Stimulated activated CD4-positive, alpha-beta T cell treated with anti-CD3 and anti-CD28 coated beads, Interleukin-1b, Interleukin-23, amount 100 ng/mL, for 24 hours (primary cell): ENCODE results near the gene ACBD3.

Source experiments
- DNase-seq, 4 experiments: peaks; one replicate each; pipeline ENCODE4 v3.0.0-alpha.2; 2020; ENCODE audit warnings: low read depth in 4 of 4, low spot score in 1 of 4

ACBD3 gene

GRCh38 chr1:226135059-226135651, 51.4 kb downstream of the ACBD3 start:
- no peak for DNase-seq

GRCh38 chr1:226134170-226135058, 52.1 kb downstream of the ACBD3 start:
- no peak for DNase-seq

DNA sequence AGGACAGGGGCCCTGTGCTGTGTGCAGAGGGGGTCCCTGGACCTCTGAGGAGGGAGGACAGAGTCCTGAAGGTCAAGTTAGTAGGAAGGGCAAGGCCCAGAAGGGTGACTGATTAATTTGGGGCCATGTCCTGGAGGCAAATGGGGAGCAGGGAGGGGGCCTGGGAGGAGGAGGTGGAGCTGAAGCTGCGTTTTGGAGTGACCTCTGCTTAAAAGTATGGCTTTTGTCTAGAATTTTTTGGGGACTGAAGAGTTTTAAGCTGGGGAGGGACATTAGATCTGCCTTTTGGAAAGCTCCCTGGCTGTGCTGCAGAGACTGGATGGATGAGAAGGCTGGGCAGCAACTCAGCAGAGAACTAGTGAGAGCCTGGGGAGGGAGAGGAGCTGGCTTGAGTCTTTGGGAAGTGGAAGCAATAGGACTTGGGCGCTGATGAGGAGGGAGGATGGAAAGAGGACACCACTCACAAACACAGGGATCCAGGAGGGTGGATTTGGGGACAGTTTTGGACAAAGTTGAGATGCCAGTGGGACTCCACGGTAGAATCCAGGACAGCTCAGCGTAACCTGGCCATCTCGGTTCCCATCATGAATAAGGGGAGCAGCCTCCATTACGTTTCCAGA, 52.9 kb downstream of the ACBD3 start:
- DNase-seq: no peak

DNA sequence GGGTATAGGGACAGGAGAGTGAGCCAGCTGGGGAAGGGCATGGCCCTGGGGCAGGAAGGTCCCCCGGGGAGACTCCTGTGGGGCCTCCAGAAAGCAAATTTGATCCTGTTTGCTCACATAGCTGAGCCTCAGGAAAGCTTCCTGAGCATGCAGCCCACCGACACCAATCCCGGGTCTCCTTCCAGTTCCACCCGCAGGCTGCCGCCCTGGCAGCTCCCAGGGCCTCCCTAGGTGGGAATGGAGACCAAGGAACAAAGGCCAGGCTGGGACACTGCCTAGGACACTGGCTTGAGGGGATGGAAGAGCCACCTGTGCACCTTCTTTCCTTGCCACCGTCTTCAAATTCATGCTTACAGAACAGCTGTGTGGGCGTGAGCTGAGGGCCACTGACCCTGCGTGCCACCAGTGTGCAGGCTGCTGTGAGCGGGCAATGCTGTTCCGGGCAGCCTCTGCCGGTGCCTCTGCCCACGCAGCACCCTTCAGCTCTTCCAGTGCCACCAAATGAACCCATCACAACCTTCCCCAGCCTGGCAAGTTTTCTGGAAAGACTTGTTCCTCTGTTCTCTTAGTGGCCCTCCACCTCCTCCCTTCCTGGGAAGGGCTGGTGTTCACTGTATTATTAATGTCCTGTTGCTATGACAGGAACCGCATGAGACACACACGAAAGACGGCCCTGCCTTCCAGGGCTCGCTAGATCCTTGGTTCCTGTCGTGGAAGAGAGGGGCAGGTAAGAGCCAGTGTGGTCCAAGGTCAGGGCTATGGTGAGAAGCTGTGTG, 53.6 kb downstream of the ACBD3 start:
- no peak for DNase-seq

- no peak for DNase-seq
These were observed 54.9 kb downstream of the ACBD3 start for GRCh38 chr1:226131639-226132038.

DNA sequence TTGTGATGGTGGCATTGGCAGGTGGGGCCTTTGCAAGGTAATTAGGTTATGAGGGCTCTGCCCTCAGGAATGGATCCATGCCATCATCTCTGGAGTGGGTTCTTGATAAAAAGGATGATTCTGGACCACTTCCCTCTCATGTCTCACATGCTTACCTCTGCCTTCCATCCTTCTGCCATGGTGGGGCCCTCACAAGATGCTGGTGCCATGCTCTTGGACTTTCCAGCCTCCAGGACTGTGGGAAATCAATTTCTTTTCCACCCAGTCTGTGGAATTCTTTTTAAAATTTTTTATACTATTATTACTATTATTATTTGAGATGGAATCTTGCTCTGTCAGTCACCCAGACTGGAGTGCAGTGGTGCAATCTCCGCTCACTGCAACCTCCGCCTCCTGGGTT, 57.3 kb downstream of the ACBD3 start:
- no peak for DNase-seq

- DNase-seq: no peak
These were observed 58.0 kb downstream of the ACBD3 start for GRCh38 chr1:226128487-226129075.

DNA sequence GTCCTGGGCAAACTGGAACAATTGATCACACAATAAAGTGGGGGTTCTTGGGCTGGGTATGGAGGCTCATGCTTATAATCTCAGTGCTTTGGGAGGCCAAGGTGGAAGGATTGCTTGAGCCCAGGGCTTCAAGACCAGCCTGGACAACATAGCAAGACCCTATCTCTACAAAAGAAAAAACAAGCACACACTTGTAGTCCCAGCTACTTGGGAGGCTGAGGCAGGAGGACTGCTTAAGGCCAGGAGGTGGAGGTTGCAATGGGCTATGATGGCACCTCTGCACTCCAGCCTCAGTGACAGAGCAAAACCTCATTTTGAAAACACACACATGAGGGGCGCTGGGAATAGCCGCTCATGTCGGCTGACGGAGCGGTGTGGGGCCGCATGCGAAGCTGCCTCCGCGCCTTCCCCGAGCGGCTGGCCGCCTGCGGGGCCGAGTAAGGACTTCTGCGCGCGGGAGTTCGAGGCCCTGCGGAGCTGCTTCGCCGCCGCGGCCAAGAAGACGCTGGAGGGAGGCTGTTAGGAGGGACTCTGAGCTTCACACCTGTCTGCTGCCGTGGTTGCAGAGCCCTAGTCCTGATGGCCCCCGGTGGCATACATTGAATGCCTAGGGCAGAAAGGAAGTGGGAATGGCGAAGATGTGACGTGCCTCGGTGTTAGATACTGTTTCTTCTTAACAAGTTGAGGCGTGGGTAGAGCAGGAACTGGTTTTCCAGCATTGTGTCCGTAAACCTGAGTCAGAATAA, 59.5 kb downstream of the ACBD3 start:
- DNase-seq: no peak

DNA sequence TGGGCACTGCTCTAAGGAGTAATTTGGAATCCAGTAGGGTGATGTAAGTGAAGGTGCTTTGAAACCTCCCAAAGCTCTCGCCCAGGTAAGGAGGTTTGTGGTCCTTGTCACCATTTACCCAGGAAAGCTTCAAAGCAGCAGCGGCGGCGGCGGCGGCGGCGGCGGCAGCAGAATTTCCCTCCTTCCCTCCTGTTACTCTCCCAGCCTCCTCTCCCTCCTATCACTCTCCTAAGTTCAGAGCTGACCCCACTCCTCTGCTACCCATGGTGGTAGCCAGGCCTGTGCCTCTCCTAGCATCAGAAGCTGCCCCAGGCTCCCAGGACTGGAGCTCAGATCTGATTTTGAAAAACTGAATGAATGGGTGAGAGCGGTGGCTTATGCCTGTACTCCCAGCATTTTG, 60.7 kb downstream of the ACBD3 start:
- DNase-seq: no peak

DNA sequence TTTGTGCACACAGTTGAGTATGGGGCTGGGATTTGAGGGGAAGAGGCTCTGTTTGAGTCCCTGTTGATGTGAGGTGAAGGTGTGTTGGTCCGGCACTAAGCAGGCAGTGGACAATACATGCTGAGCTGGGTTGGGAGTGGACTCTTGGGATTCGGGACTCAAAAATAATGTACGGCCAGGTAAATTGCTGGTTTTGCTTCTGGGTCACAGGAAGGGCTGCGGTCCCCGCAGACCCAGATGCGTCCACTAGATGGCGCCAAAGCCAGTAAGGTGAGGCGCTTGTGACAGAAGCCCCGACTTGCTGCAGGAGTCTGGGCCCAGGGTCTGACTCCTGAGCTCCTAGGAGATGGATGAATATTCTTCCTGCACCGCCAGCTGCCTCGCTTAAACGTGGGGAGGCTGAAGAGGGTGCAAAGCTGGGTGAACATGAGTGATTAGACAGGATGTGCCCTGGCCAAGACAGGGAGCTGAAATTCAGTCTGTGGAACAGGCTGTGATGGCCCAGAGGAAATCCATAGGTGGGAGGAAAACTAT, 61.4 kb downstream of the ACBD3 start:
- peak; percentile 79 to 88 (median 84) for DNase-seq

GRCh38 chr1:226123591-226124471, 62.7 kb downstream of the ACBD3 start:
- DNase-seq: no peak

DNA sequence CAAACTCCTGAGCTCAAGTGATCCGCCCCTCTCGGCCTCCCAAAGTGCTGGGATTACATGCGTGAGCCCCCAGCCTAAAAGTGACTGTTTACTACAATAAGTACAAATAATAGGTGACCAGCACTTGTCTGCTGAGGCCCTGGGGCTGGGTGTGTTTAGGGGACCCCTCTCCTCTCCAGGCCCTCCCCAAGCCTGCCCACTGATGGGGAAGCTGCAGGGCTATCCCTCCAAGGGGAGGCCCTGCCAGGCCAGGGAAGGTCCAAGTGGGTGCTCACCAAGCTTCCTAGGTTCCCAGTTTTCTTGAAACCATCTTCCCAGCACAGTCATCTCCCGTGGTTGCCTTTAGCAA, 63.4 kb downstream of the ACBD3 start:
- DNase-seq: no peak

DNA sequence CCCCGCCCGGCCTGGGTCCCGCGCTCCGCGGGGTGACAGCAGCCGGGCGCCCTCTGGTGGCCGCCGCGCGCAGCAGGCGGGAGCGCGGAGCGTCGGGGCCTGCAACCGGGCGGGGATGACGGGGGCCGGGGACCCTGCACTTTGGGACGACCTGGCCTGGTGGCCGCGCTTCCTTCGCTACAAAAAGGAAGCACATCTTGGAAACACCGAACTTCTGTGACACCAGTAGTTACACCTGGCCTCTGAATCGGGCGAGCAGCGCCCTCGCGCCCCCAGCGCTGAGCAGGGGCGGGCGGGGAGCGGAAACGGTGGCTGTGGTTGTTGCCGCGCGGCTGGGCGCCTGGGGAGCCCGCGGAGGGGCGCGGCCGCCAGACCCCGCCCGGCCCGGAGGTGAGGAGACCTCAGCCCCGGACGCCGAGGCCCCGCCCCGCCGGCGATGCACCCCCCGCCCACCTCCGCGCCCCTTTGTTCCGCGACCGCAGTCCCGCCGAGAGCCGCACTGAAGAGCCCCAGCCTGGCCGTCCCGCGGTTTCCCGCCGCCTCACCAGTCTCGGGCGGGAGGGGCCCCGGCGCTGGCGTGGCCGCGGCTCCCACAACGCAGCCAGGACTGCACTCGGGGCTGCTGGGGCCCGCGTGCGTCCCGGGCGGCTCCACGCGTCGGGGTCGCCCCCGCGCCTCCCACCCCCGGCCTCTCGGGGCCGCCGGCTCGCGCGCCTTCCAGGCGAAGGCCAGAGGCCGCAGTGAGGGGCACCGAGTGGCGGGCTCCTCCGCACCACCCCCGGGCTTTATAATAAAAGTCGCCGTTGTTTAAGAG, 64.7 kb downstream of the ACBD3 start:
- DNase-seq: peak in 3 of 4 experiments; percentile 55 to 68 (median 59)

DNA sequence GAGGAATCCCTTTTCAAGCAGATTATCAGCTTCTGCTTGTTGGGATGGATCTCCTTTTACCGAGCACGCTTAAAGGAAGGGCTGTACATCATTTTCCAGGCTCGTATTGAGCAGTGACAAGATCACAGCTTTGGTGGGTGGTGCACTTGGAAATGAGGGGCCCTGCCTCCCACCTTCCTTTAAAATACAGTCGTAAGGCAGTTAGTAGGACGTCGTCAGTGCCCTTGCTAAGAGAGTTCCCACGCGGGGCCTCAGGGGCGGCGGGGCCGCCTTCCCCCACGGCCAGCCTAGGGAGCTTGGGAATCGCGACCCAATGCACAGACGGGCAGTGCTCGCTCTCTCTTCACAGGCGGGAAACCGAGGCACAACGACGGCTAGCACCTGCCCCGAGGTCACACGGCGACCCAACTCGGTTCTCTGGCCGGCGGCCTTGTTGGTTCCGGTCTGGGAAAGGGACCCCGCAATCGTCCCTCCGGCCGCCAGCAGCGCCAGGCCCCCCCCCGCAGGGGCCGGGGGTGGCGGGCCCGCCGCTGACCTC, 65.4 kb downstream of the ACBD3 start:
- no peak for DNase-seq

GRCh38 chr1:226120398-226120797, 66.1 kb downstream of the ACBD3 start:
- no peak for DNase-seq

DNA sequence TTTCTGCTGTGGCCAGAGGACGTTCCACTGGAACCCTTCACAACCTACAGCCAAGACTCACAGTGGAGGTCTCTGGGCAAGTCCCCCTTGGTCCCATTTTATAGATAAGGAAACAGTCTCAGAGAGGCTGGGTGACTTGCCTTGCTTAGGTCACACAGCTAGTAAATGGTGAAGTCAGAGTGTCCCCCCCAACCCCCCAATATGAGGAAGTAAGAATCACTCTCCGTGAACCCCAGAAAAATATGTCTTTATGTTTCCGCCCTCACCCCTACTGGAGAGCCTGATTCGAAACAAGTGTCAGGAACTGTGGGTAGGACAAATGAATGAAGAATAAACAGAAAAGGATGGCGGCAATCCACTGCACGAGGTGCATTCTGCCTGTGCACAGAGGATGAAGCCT, 67.4 kb downstream of the ACBD3 start:
- no peak for DNase-seq

- DNase-seq: no peak
These were observed 68.2 kb downstream of the ACBD3 start for GRCh38 chr1:226118357-226118756.

- no peak for DNase-seq
These were observed 69.2 kb downstream of the ACBD3 start for GRCh38 chr1:226117330-226117729.
